Adrenal gland (tissue), 12 donors: ENCODE data around the gene PTPRH. TPM values are rescaled to one million over a fixed set of nuclear protein-coding genes. Genes with fewer than 3 reads are reported as not detected.
A peak's percentile ranks its signal among the peaks of the same experiment; 100 is the strongest.

Experiments used
- DNase-seq, 7 donors: peaks; one replicate each; pipeline ENCODE4 v3.0.0-alpha.2; 2019 to 2020
- H3K27ac ChIP-seq, 5 donors: fragments of 200-600 bp; sonication (generic) in 4 of 5; 1 replicate in 3 of 5; 2 replicates in 2 of 5; pipeline versions ENCODE4 v1.5.1 to v1.8.0; 2016 to 2020; ENCODE audit warnings: mild to moderate bottlenecking in 1 of 5
- H3K27me3 ChIP-seq: fragments of 200-600 bp; 2 replicates; pipeline ENCODE4 v1.8.0; 2021
- H3K36me3 ChIP-seq, 2 donors: fragments of 200-600 bp; replicated peaks in 1 of 2; 1 replicate in 1 of 2; 2 replicates in 1 of 2; pipeline versions ENCODE4 v1.5.1 to v1.8.0; 2018 to 2022
- H3K4me1 ChIP-seq, 2 donors: fragments of 200-600 bp; replicated peaks in 1 of 2; 1 replicate in 1 of 2; 2 replicates in 1 of 2; pipeline versions ENCODE4 v1.5.1 to v1.8.0; 2018 to 2021
- H3K4me3 ChIP-seq, 4 donors: fragments of 200-600 bp; sonication (generic) in 3 of 4; one replicate each; pipeline ENCODE4 v1.5.1; 2016 to 2018
- H3K9me3 ChIP-seq, 3 donors: fragments of 200-600 bp; sonication (generic) in 1 of 3; replicated peaks in 1 of 3; 1 replicate in 2 of 3; 2 replicates in 1 of 3; pipeline versions ENCODE4 v1.5.1 to v1.8.0; 2016 to 2021
- CTCF ChIP-seq, 6 experiments: fragments of 450-650 bp in 4 of 6; fragments of 200-600 bp in 2 of 6; sonication (generic) in 1 of 6; IDR thresholded peaks; 1 replicate in 5 of 6; 2 replicates in 1 of 6; pipeline versions ENCODE4 v1.5.1 to v1.8.0; 2016 to 2021; ENCODE audit warnings: antibody characterized with exemption in 6 of 6, mild to moderate bottlenecking in 2 of 6, moderate library complexity in 1 of 6
- POLR2A ChIP-seq, 2 donors: fragments of 450-650 bp; IDR thresholded peaks; one replicate each; pipeline ENCODE4 v1.6.1; 2017; ENCODE audit warnings: antibody characterized with exemption in 2 of 2, mild to moderate bottlenecking in 2 of 2, moderate library complexity in 1 of 2
- WGBS, 4 donors: extraction: QIAGEN DNeasy Blood & Tissue Kit in 2 of 4; methylation state at CpG; one replicate each; pipeline versions ENCODE4 v1.1.5 to v1.1.7; 2013 to 2017; 5-methylcytosine and 5-hydroxymethylcytosine counted together
- intact Hi-C, 2 donors: fragments of 100-400 bp; cut with DNase I; formaldehyde crosslinking; loops; one replicate each; pipeline versions ENCODE4 v1.14.1 to v1.15.0; 2022 to 2023
- polyA plus RNA-seq, 3 donors: library from polyadenylated mRNA; stranded (reverse); fragments of 200-250 nt in 2 of 3; fragments of 350-450 nt in 1 of 3; fragmentation: Illumina TruSeq in 1 of 3; extraction: RNeasy Lipid Tissue Mini Kit (QIAGEN cat#74804) in 1 of 3; gene quantifications; one replicate each; pipeline ENCODE4 v1.2.3, GENCODE V29; 2013 to 2014
- total RNA-seq, 9 donors: library from RNA; depleted of rRNA in 4 of 9; stranded (reverse); fragments of >200 nt in 4 of 9; fragments of 120-200 nt in 1 of 9; fragmentation: NEBNext Ultra II Directional in 1 of 9; extraction: Animal tissue kit (Norgen Biotek cat#: 25700) in 1 of 9; gene quantifications; one replicate each; pipeline versions ENCODE4 v1.1.0 to v1.2.4, GENCODE V29; 2013 to 2023
- donor health status: healthy with polysubstance abuse.
- donor health status: Bipolar disorder and iron deficiency.
- donor health status: DM: yes; HTN: yes; CAD: no.
- donor health status: DM: no; HTN: no; CAD: no.
- donor health status: DM: no; HTN: no; CAD: no.
- donor health status: DM: yes; HTN: yes; CAD: no.

Gene PTPRH
- total and polyA plus RNA-seq, 12 donors, result 30.1 to 159 (median 52.9) TPM

- WGBS, 4 donors, result 87 to 96% (median 90%) methylated on average over 10 of the region's 10 CpGs
- Histone ChIP-seq H3K27ac (no peak overlapping the region), H3K36me3 (peaks cover 0 to 22% of the 10 kb centered on the region in 2 donors), H3K4me1 (no peaks in the 10 kb centered on the region), H3K9me3 (no peaks in the 10 kb centered on the region), H3K4me3 (no peak overlapping the region), H3K27me3 (no peaks in the 10 kb centered on the region)
- intact Hi-C loops, result no loop called here
- TF ChIP-seq CTCF (IDR thresholded peaks at IDR 0.05), result no peak
- TF ChIP-seq POLR2A (IDR thresholded peaks at IDR 0.05), result no peak
- no peak for DNase-seq
Measured at GRCh38 chr19:55196803-55197202, 12.5 kb downstream of the PTPRH start.

- Histone ChIP-seq H3K9me3 (no peaks in the 10 kb centered on the region), H3K27ac (no peak overlapping the region), H3K4me3 (no peak overlapping the region), H3K4me1 (no peaks in the 10 kb centered on the region), H3K27me3 (no peaks in the 10 kb centered on the region), H3K36me3 (peaks cover 0 to 3% of the 10 kb centered on the region in 2 donors)
- 80 to 88% (median 83%) methylated on average over 12 of the region's 12 CpGs for WGBS, 4 donors
- DNase-seq, result no peak
- intact Hi-C loops, result no loop called here
- TF ChIP-seq POLR2A (IDR thresholded peaks at IDR 0.05) (no peak), CTCF (IDR thresholded peaks at IDR 0.05) (no peak)
Measured at GRCh38 chr19:55193481-55193880, 15.8 kb downstream of the PTPRH start.

- DNase-seq, result peak in 3 of 7 donors; percentile 31 to 93 (median 42)
- intact Hi-C loops, result no loop called here
- 66 to 73% (median 71%) methylated on average over 15 of the region's 15 CpGs for WGBS, 4 donors
- Histone ChIP-seq H3K4me3 (no peak overlapping the region), H3K27me3 (no peaks in the 10 kb centered on the region), H3K9me3 (no peaks in the 10 kb centered on the region), H3K36me3 (no peaks in the 10 kb centered on the region), H3K27ac (peak overlapping the region in 1 of 5 donors; percentile 67), H3K4me1 (no peaks in the 10 kb centered on the region)
- no peak for TF ChIP-seq POLR2A (IDR thresholded peaks at IDR 0.05)
- no peak for TF ChIP-seq CTCF (IDR thresholded peaks at IDR 0.05)
Measured at GRCh38 chr19:55189403-55189835, 19.9 kb downstream of the PTPRH start.

- no peaks in the 10 kb centered on the region for H3K4me1 ChIP-seq
- TF ChIP-seq CTCF (IDR thresholded peaks at IDR 0.05) (no peak), POLR2A (IDR thresholded peaks at IDR 0.05) (no peak)
- intact Hi-C loops, result no loop called here
- H3K27me3 ChIP-seq, result no peaks in the 10 kb centered on the region
- H3K27ac ChIP-seq, result peak overlapping the region in 1 of 5 donors; percentile 67
- no peaks in the 10 kb centered on the region for H3K9me3 ChIP-seq
- no peak overlapping the region for H3K4me3 ChIP-seq
- 54 to 67% (median 61%) methylated on average over 8 of the region's 8 CpGs for WGBS, 4 donors
- H3K36me3 ChIP-seq, result no peaks in the 10 kb centered on the region
- no peak for DNase-seq
Measured at GRCh38 chr19:55188625-55189024, 20.7 kb downstream of the PTPRH start.
